ENCODE measurements around the gene PCDH12.

The PCDH12 gene

DNA sequence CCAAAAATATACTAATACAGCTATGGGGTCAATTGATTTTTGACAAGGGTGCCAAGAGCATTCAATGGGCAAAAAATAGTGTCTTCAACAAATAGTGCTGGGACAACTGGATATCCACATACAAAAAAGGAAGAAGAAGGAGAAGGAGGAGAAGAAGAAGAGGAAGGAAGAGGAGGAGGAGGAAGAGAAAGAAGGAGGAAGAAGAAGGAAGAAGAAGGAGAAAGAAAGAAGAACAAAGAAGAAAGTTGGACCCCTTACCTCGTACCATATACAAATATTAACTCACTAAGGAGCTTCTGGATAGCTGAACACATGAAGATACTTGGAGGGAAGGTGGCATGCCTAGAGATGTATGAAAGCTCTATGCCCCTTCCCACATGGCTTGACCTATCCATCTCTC is 51.5 kb downstream of the PCDH12 start:
- no peak for DNase-seq

- no peak for DNase-seq
These were observed 53.5 kb downstream of the PCDH12 start for GRCh38 chr5:141904551-141904950.

DNA sequence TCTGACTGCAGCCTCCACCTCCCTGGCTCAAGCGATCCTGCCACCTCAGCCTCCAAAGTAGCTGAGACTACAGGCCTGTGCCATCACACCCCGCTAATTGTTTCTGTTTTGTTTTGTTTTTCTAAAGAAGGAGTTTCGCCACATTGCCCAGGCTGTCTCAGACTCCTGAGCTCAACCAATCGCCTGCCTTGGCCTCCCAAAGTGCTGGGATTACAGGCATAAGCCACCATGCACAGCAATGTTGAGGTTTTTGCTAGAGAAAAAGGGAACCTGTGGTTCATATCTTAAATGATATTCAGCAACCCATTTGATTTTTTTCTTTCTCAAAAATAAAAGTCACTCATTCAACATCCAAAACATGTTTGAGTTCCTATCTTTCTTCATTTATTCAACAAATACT is 54.7 kb downstream of the PCDH12 start:
- DNase-seq = no peak

DNA sequence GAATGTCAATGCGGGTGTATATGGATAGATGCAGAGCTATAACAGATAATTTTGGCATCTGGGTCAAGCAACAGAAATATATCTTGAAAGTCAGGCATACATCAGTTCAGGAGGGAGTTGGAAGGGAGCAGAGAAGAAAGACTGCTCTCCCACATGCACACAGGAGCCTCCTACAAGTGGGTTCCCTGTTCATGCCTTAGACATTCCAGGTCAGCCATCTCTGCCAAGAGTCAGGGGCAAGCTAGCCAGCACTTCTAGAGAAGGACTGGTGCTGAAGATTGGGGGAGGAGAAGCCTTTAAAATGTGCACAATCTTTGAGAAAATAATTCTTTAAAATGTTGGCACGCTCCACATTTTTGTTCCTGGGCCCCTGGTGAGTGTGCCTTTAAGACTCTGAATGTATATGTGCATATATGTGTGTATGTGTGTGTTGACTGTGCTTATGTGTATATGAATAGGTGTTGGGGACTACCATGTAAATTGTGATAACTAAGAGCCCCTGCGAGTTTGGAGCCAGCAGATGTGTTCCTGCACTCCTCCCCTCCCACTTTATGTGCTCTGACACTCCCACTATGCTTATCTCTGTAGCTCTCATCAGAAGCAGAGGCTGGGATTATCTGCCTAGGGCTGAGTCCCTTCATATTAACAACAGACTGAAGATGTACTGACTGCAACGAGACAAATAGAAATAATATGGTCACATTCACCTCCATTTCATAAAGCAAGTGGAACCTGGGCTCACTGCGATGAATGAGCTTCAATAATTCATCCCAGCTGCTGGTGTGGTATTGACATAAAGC is 55.8 kb downstream of the PCDH12 start:
- DNase-seq = no peak

GRCh38 chr5:141898448-141899049 is 59.5 kb downstream of the PCDH12 start:
- no peak for DNase-seq

GRCh38 chr5:141897425-141897824 is 60.6 kb downstream of the PCDH12 start:
- DNase-seq = no peak
